GM19035 (cell line): Measurements from ENCODE around the gene IL2RA.
"Not testable (repeated sequence)": the region's sequence is repeated elsewhere in the genome, so short reads cannot be mapped to it uniquely, and the experiment has no call there.

Source experiments
- ATAC-seq: cut with Tn5 transposase; IDR thresholded peaks from one replicate; pipeline ENCODE4 v1.9.1; 2021; ENCODE audit not compliant: unreplicated experiment

The IL2RA gene

GRCh38 chr10:6083523-6084475, 21.6 kb upstream of the IL2RA start:
- no peak for ATAC-seq

DNA sequence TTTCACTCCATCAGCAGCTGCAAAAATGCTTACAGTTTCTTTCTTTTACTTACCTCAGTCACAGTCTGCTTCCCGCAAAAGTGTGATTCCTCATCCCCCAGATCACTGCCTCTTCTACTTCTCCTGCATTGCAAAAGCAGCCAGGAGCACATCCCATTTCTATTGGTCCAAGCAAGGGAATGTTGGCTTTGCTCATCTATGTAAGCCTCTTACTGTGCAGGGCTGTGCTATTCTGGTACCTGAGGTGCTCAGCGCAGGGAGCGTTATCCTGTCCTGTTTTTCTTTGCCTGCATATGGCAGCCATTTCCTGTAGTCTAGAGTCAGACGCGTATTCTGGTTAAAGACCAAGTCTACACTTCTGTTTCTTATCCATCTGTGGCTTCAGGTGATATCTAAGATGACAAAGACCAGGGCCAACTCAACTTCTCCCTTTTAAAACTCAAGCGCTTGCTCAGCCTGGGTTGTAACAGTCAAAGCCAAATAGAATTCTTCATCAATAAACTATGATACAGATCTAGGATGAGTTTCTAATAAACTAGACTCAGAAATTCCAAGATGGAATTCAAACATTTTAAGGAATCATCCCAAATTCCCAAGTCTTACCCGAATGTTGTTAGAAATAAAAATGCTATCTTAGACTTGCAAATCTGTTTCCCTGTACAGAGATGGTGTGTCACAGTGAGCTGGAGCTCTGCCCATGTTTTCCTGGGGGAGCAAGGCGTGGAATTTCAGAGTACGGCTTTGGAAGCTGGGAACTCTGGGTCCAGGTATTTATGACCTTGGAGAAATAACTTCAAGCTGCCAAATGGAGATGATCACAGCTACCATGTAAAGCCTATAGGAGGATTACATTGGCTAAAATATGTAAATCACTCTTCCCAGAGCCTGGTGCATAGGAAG, 20.6 kb upstream of the IL2RA start:
- ATAC-seq = no peak

DNA sequence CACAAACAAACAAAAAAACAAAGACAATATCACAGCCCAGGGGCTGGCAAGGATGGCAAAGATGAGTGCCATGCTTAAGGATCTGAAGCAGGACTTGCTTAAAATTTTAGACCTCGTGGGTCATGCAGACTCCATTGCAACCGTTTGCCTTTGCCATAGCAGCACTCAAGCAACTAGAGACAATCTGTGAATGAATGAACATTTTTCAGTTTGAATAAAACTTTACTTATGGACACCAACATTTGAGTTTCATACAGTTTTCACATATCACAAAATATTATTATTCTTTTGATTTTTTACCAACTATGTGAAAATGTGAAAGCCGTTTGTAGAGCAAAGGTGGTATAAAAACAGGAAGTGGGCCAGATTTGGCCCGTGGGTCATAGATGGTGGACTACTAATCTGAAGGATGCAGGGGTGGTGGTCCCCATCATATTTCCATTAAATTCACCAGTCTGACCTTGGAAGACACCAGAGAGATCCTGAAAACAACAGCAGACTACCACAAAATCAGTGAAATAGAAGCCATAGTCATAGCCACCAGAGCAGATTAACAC, 18.3 kb upstream of the IL2RA start:
- ATAC-seq = no peak

- no peak for ATAC-seq
These were observed 16.9 kb upstream of the IL2RA start for GRCh38 chr10:6079044-6079443.

- no peak for ATAC-seq
These were observed 15.0 kb upstream of the IL2RA start for GRCh38 chr10:6077071-6077675.

DNA sequence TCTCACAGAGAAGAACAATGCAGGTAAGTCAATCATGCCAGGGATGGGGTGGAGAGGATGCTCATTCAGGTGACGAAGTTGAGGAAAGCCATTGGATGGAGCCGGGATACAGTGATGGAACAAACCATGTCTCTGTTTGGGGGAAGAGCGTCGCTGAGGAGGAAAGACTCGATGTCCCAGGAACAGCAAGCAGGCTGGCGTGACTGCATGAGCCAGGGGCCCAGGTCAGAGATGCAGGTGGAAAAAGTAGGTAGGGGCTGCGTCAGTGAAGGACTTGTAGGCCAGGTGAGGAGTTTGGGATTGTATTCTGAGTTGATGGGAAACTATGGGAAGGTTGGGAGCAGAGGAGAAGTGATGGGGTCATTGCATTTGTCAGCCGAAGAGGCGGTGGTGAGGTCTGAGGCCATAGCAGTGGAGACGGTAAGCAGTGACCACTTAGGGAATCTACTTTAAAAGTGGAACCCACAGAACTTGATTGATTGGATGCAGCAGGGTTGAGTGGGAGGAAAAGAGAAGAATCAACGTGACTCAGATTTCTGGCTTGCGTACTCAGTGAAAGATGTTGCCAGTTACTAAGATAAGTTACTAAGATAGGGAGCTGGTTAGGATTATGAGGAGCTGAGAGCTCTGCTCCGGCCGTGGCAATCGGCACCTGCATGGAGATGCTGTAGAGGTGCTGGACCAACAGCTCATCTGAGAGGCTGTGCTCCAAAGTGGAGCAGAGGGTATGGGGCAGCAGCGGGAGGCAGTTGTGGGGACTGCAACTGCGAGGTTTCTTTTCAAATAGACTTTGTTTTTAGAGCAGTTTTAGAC, 12.5 kb upstream of the IL2RA start:
- ATAC-seq = no peak

GRCh38 chr10:6072215-6072934, 10.2 kb upstream of the IL2RA start:
- peak; percentile 70 for ATAC-seq

DNA sequence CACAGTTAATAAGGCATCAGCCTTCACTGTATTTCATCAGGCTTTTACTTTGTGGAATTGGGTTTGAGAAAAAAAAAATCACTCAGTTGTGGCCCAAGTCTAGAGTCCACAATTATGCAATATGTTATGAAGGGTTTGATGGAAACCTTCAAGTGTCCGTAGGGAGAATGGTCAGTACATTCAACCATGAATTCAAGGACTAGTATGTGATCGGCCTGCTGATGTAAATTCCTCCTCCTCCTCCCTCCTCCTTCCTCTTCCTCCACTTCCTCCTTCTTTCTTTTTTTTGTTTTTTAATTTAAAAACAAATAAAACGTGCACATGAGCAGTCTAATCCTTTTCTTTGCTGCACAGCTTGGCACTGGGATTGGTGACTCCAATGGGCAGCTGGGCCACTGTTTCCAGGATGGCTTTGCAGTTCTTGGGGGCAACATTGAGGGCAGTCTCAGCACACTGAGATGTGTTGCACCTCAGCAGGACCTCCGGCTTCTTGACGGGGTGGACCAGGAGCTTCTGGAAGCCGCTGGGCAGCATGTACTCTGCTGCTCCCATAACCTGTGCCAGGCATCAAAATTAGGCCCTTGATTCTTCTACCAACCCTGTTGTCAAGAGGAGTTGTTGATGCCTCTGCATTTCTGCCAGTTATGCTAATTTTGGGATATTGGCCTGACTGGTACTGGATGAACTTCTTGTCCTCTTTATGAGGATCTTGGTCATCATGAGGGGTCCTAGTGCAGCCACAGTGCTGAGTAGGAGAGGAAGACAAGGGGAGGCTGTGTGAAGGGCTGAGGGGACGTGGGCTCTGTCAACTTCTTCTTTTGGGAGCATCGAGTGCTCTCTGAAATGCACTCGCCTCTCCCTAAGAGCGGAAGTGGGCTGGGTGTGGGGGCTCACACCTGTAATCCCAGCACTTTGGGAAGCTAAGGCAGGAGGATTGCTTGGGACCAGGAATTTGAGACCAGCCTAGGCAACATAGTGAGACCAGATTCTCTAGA, 9.3 kb upstream of the IL2RA start:
- no peak for ATAC-seq

DNA sequence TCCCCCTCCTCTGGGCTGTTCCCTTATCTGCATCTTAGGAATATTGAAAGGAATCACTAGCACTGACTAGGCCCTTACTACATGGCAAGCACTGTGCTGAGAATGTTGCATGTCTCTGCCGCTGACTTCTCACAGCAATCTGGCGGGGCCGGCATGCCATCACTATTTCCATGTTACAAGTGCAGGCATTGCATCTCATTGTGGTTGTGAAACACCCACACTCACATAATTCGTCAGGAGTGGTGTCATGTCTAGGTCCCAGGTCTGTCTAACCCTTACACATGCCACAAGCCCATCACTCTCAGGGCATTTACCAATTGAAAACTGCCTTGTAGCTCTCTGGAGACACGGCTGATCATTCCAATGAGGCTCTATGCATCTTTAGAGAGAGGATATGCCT, 8.5 kb upstream of the IL2RA start:
- ATAC-seq = no peak

- ATAC-seq = no peak
These were observed 7.1 kb upstream of the IL2RA start for GRCh38 chr10:6069081-6069931.

DNA sequence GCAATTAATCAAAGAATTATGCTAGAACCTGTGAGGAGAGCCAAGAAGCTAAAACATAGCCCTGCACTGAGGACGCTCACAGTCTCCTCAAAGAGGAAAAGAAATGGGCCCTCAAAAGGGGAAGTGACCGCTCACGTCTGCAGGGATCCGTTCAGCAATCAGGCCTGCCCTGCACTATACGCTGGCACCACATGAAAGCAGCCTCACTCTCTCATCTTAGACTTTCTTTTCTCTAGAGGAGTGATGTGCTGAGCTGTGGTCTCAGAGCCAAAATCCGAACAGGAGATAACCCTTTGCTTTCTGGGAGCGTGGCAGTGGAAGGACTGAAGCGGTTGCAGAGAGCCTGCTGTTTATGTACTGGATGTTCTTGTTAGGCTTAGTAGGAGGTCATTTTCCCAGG, 6.3 kb upstream of the IL2RA start:
- ATAC-seq = no peak

- ATAC-seq = no peak
These were observed 5.8 kb upstream of the IL2RA start for GRCh38 chr10:6068006-6068405.

- no peak for ATAC-seq
These were observed 5.3 kb upstream of the IL2RA start for GRCh38 chr10:6067457-6067856.

DNA sequence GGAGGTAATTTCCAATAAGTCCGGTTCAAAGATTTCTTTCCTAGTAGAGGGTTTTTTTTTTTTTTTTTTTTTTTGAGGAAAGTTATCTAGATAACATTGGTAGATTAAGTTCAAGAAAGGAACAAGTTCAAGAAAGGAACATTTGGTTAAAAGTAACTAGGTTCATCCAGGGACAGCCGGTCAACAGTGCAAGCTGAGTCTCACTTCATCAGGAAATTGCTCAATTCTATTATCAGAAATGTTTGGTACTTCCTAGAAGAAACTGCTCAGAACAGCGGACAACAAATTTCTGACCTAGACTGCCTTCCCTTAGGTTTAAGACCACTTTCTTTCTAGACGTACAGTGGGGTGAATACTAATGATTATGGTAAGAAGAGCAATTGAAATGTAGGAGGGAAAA, 3.7 kb upstream of the IL2RA start:
- ATAC-seq = no peak

GRCh38 chr10:6065406-6065805, 3.2 kb upstream of the IL2RA start:
- ATAC-seq = no peak

GRCh38 chr10:6064726-6065125, 2.6 kb upstream of the IL2RA start:
- ATAC-seq = not testable (repeated sequence)

- ATAC-seq = no peak
These were observed 2.0 kb upstream of the IL2RA start for GRCh38 chr10:6064119-6064518.

DNA sequence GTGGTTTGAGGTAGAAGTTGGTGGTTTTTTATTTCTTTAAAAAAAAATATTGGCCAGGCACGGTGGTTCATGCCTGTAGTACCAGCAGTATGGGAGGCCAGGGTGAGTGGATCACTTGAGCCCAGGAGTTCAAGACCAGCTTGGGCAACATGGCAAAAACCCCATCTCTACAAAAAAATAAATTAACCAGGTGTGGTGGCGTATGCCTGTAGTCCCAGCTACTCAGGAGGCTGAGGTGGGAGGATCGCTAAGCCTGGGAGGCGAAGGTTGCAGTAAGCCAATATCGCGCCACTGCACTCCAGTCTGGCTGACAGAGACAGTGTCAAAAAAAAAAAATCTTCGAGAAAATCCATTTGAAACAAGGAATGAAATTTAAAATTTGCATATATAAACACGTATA, 1.1 kb downstream of the IL2RA start:
- no peak for ATAC-seq
